Thymus (tissue), 11 donors: Measurements from ENCODE around the gene PSMB10. TPM values are rescaled to one million over a fixed set of nuclear protein-coding genes. Genes with fewer than 3 reads are reported as not detected.

Experiments used
- DNase-seq, 9 donors: peaks; one replicate each; pipeline ENCODE4 v3.0.0-alpha.2; 2013; ENCODE audit warnings: low spot score in 9 of 9, low read depth in 6 of 9, missing footprints in 1 of 9
- H3K27ac ChIP-seq, 2 donors: one replicate each; pipeline ENCODE4 v1.5.1; 2013; ENCODE audit warnings: control low read depth in 1 of 2, low read depth in 1 of 2, low read length in 1 of 2, mild to moderate bottlenecking in 1 of 2, moderate library complexity in 1 of 2
- H3K27me3 ChIP-seq, 2 donors: one replicate each; pipeline ENCODE4 v1.5.1; 2013; ENCODE audit warnings: low read length in 1 of 2; ENCODE audit not compliant: control insufficient read depth in 2 of 2, insufficient read depth in 1 of 2
- H3K36me3 ChIP-seq, 2 donors: one replicate each; pipeline ENCODE4 v1.5.1; 2013; ENCODE audit warnings: low read length in 1 of 2, mild to moderate bottlenecking in 1 of 2, moderate library complexity in 1 of 2; ENCODE audit not compliant: control insufficient read depth in 2 of 2, insufficient read depth in 2 of 2
- H3K4me1 ChIP-seq, 2 donors: one replicate each; pipeline ENCODE4 v1.5.1; 2013; ENCODE audit warnings: low read length in 2 of 2; ENCODE audit not compliant: control insufficient read depth in 2 of 2, insufficient read depth in 2 of 2
- H3K4me3 ChIP-seq, 2 donors: one replicate each; pipeline ENCODE4 v1.5.1; 2013; ENCODE audit warnings: low read length in 2 of 2, control low read depth in 1 of 2, mild to moderate bottlenecking in 1 of 2
- H3K9me3 ChIP-seq, 2 donors: one replicate each; pipeline ENCODE4 v1.5.1; 2013; ENCODE audit warnings: low read length in 1 of 2, mild to moderate bottlenecking in 1 of 2; ENCODE audit not compliant: control insufficient read depth in 2 of 2, insufficient read depth in 1 of 2
- WGBS: extraction: QIAGEN DNeasy Blood & Tissue Kit; methylation state at CpG from one replicate; pipeline ENCODE4 v1.1.7; 2013; 5-methylcytosine and 5-hydroxymethylcytosine counted together
- polyA plus RNA-seq: library from polyadenylated mRNA; stranded (reverse); fragments of 200-250 nt; gene quantifications from one replicate; pipeline ENCODE4 v1.2.3, GENCODE V29; 2013
- total RNA-seq: library from RNA; stranded (reverse); fragments of 120-200 nt; gene quantifications from one replicate; pipeline ENCODE4 v1.2.4, GENCODE V29; 2013
- donor health status: healthy.

Gene PSMB10
- total and polyA plus RNA-seq, 2 donors, result 109 to 258 TPM

DNA sequence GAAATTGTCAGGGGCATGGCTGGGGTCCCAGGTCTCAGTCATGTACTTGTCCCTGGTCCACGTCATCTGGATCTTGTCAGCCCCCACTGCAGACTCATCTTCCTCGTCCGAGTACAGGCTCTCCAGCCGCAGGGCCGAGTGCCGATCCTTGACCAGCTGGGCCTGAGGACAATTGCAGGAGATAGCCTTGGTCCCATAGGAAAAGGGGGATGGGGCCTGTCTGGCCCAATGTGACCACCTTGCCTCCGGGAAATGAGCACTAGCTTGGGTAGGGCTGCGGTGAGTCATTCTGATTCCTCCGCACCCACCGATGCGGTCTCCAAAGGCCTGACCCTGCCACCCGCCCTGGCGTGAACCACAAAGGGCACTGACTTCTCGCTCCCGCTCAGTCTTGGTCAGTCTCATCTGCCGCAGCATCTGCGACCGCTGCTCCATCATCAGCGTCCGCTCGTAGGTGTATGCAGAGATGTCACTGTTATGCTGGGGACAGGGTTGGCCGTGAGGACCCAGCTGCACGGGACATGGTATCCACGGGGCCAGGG, 8.8 kb upstream of the PSMB10 start:
- Histone ChIP-seq H3K4me1 (peaks cover 0 to under 1% of the 10 kb centered on the region in 2 donors), H3K4me3 (no peak overlapping the region), H3K9me3 (no peaks in the 10 kb centered on the region), H3K27me3 (no peaks in the 10 kb centered on the region), H3K27ac (no peak overlapping the region), H3K36me3 (peaks cover 80% of the 10 kb centered on the region in 2 donors)
- 98% methylated on average over 24 of the region's 24 CpGs for WGBS
- DNase-seq, result no peak

DNA sequence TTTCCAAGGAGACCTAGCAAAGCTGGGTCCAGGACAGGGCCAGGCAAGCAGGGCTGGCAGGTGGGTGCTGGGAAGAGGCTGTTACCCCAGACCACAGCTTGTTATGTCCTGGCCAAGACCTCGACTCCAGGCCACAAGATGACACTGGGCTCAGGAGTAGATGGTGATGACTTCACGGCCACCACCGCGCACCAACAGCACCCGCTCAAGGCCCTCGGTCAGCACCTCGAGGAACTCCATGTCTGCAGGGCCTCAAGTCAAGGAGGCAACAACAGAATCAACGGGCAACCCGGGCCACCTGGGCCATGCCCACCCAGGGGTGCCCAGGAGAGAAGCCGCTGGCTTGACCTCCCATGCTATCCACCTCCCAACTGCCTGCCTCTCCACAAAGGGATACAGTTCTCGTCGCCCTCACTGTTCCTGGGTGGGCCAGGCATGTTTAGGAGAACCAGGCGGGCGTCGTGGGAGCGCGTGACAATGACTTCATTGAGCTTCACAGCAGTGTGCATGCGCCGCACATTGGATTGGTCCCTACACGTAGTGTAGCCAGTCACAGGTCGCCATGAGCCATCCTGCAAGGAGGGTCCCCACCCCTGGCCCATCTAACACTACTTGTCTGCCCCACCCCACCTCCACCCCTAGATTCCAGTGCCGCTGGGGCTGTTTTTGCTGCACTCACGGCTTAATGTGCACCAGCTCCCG, 8.2 kb upstream of the PSMB10 start:
- peaks cover 4 to 7% of the 10 kb centered on the region in 2 donors for H3K4me1 ChIP-seq
- no peak for DNase-seq
- peaks cover 74 to 78% of the 10 kb centered on the region in 2 donors for H3K36me3 ChIP-seq
- no peaks in the 10 kb centered on the region for H3K9me3 ChIP-seq
- no peaks in the 10 kb centered on the region for H3K27me3 ChIP-seq
- H3K4me3 ChIP-seq, result no peak overlapping the region
- no peak overlapping the region for H3K27ac ChIP-seq
- WGBS, result 98% methylated on average over 24 of the region's 24 CpGs

DNA sequence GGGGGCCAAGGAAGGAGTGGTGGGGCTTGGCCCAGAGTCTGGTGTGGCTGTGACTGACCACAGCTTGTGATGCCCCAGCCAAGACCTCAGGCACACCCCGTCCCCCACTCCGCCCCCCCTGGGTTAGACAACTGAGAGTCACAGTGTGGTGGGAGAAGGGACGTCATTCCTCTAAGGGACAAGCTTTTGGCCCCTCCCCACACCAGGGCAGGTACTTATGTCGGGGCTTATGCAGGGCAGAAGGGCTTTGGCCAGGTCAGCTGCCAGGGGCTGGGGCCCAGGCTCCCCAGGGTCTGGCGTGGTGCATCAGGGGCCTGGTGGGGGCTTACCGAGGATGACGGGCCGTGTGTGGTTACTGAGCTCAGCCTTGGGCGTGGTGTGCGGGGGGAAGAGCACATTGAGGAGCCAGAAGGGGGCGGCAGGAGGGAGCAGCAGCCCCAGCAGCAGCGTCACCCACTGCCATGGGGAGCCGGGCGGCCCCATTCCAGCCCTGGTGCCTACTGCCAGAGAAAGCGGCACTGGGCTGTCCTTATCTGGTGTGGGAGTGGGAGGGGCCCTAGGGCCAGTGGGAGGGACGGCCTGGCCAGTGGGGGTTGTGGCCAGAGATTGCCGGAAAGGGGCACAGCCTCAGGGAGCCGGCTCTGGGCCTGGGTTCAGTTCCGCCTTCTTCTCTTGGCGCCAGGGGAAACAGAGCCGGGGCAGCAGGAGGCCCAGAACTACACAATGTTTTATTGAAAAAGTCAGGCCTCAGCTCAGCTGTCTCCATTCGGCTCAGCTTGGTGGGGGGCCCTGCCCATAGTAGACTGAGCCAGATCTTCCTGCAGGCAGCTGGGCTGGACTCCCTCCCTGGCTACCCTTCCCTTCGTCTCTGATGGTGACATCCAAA, 7.2 kb upstream of the PSMB10 start, which contains the start of gene LCAT:
TSS of gene LCAT (minus strand) at position 502 of the 886 bp plus-strand sequence. CDS start at position 483, 19 bp downstream.
- WGBS, result 95% methylated on average over 23 of the region's 23 CpGs
- peaks cover 7 to 11% of the 10 kb centered on the region in 2 donors for H3K4me1 ChIP-seq
- H3K36me3 ChIP-seq, result peaks cover 68 to 80% of the 10 kb centered on the region in 2 donors
- H3K27ac ChIP-seq, result no peak within 1 kb of the TSS
- no peaks in the 10 kb centered on the region for H3K27me3 ChIP-seq
- no peak within 1 kb of the TSS for H3K4me3 ChIP-seq
- no peaks in the 10 kb centered on the region for H3K9me3 ChIP-seq
- no peak for DNase-seq

DNA sequence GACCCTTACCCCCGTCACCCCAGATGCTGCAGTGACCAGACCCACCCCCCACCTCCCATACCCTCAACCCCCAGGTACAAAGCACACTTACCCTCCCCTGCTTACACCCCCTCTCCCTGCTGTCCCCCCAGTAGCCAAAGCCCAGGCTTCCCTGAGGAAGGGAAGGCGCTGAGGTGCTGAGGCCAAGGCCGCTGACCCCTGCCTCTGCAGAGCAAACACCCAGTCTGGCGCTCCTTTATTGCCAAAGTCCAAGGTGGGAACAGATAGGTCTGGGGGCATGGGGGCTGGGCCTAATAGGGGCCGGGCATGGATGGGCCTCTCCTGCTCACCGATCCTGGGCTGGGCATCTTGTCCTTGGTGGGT, 6.6 kb upstream of the PSMB10 start:
- H3K27ac ChIP-seq, result no peak overlapping the region
- DNase-seq, result no peak
- H3K9me3 ChIP-seq, result no peaks in the 10 kb centered on the region
- 98% methylated on average over 6 of the region's 6 CpGs for WGBS
- H3K36me3 ChIP-seq, result peaks cover 62 to 74% of the 10 kb centered on the region in 2 donors
- no peak overlapping the region for H3K4me3 ChIP-seq
- no peaks in the 10 kb centered on the region for H3K27me3 ChIP-seq
- H3K4me1 ChIP-seq, result peaks cover 7 to 11% of the 10 kb centered on the region in 2 donors

DNA sequence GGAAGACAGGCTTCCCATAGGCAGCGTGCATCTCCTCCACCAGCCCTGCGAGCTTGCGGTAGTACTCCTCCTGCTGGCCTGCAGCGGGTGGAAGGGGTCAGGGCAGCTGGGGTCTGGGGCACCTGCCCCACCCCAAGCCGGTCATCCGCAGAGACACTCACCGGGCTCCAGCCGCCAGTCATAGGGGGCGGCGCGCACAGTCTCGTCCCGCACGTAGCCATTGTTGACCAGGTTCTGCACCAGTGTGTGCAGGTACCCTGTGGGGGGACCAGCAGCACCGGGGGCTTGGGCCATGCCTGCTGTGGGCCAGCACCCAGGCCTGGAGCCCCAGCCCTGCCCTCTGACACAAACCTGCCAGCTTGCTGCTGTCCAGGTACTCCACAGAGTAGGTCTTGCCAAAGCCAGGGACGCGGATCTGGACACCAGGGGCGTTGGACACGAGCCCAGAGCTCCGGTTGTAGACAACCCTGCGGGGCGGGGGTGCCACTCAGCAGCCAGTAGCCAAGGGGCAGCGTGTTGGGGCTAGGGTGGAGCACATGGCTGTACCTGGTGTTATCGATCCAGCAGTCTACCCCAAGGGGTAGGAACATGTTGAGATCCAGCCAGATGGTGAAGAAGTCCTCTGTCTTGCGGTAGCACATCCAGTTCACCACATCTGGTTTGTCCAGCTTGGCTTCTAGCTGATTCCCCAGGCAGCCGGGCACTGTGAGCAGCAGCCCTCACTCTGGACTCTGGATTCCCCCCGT, 6.0 kb upstream of the PSMB10 start:
- 97% methylated on average over 27 of the region's 27 CpGs for WGBS
- no peaks in the 10 kb centered on the region for H3K9me3 ChIP-seq
- no peak overlapping the region for H3K4me3 ChIP-seq
- no peaks in the 10 kb centered on the region for H3K27me3 ChIP-seq
- DNase-seq, result no peak
- H3K27ac ChIP-seq, result no peak overlapping the region
- peaks cover 8 to 11% of the 10 kb centered on the region in 2 donors for H3K4me1 ChIP-seq
- peaks cover 57 to 68% of the 10 kb centered on the region in 2 donors for H3K36me3 ChIP-seq

DNA sequence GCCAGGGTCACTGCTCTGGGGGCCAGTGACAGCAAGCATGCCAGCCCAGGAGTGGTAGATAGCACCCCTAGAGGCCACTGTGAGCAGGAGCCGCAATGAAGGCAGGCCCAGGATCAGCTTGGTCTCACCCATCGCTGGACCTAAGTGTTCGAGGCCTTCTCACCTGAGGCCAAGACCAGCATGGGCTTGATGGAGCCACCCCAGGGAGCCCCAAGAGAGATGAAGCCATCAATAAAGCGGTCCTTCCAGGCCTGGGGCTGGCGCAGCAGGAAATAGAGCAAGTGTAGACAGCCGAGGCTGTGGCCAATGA, 5.5 kb upstream of the PSMB10 start:
- H3K27ac ChIP-seq, result no peak overlapping the region
- H3K4me1 ChIP-seq, result peaks cover 13 to 16% of the 10 kb centered on the region in 2 donors
- no peak for DNase-seq
- H3K27me3 ChIP-seq, result no peaks in the 10 kb centered on the region
- peaks cover 51 to 63% of the 10 kb centered on the region in 2 donors for H3K36me3 ChIP-seq
- 99% methylated on average over 6 of the region's 6 CpGs for WGBS
- no peak overlapping the region for H3K4me3 ChIP-seq
- no peaks in the 10 kb centered on the region for H3K9me3 ChIP-seq

DNA sequence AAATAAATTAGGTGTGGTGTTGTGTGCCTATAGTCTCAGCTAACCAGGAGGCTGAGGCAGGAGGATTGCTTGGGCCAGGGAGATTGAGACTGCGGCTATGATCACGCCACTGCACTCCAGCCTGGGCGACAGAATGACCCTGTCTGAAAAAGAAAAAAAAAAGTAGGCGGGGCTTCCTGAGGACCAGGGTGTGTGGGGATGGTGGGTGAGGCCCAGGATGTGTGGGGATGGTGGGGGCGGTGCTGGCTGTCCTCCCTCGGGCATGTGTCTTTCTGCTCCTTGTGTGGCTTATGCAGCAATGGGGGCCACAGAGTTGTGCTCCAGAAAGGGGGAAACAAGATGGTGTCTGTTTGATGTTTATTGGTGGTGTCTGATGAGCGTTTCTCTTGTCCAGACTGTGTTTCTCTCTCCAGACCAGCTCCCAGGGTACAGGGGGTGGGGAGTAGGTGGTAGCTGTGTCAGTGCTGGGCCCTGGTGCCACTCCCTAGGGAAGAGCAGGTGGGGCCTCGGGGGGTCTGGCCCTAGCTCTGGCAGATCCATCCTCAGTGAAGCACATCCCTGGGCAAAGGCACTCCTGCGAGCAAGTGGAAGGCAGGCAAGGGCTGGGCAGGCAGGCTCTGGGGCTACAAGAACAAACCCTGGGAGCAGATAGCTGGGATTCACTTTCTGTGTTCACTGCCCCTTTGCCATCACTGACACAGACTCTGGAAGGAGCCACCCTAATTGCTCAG, 5.0 kb upstream of the PSMB10 start:
- Histone ChIP-seq H3K27me3 (no peaks in the 10 kb centered on the region), H3K9me3 (no peaks in the 10 kb centered on the region), H3K4me3 (no peak overlapping the region), H3K27ac (no peak overlapping the region), H3K4me1 (peaks cover 18 to 19% of the 10 kb centered on the region in 2 donors), H3K36me3 (peaks cover 46 to 58% of the 10 kb centered on the region in 2 donors)
- 93% methylated on average over 9 of the region's 9 CpGs for whole genome bisulfite sequencing
- no peak for DNase-seq

DNA sequence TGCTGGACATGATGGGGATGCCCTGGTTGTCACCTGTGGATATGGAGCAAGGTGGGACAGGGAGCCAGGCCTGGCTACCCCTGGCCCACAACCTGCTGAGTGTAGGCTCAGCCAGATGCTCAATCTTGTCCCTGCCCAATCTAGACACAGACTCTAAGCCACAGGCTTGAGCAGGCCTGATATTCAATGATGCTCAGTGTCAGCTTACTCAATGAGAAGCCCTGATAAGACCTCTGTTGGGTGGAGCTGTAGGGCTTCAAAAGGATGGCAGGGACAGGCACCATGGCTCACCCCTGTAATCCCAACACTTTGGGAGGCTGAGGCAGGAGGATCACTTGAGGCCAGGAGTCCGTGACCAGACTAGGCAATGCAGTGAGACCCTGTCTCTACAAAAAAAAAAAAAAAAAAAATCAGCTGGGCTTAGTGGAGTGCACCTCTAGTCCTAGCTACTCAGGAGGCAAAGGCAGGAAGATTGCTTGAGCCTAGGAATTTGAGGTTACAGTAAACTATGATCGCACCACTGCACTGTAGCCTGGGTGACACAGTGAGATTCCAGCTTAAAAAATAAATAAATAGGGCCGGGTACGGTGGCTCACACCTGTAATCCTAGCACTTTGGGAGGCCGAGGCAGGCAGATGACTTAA, 3.9 kb upstream of the PSMB10 start:
- H3K27me3 ChIP-seq, result no peaks in the 10 kb centered on the region
- peaks cover 36 to 47% of the 10 kb centered on the region in 2 donors for H3K36me3 ChIP-seq
- H3K4me1 ChIP-seq, result peaks cover 18 to 19% of the 10 kb centered on the region in 2 donors
- H3K27ac ChIP-seq, result no peak overlapping the region
- 98% methylated on average over 5 of the region's 5 CpGs for WGBS
- no peak overlapping the region for H3K4me3 ChIP-seq
- peaks cover 0 to 2% of the 10 kb centered on the region in 2 donors for H3K9me3 ChIP-seq
- no peak for DNase-seq
